Mesendoderm (in vitro differentiated cells): ENCODE data around the gene EP400.
A peak's percentile ranks its signal among the peaks of the same experiment; 100 is the strongest.

ENCODE experiments used
- DNase-seq: peaks from one replicate; pipeline ENCODE4 v3.0.0; 2013
- H2AK5ac ChIP-seq: 2 replicates; pipeline ENCODE4 v1.6.1; 2013; ENCODE audit warnings: low read length, inconsistent platforms
- H2BK120ac ChIP-seq: 2 replicates; pipeline ENCODE4 v1.6.1; 2013; ENCODE audit warnings: low read depth, mild to moderate bottlenecking, low read length, moderate library complexity, mixed read lengths
- H2BK15ac ChIP-seq: replicated peaks from 2 replicates; pipeline ENCODE4 v1.6.1; 2013; ENCODE audit warnings: low read depth, mild to moderate bottlenecking, moderate library complexity
- H2BK5ac ChIP-seq: 2 replicates; pipeline ENCODE4 v1.6.1; 2013; ENCODE audit warnings: low read length, inconsistent platforms
- H3K18ac ChIP-seq: 2 replicates; pipeline ENCODE4 v1.6.1; 2013; ENCODE audit warnings: mild to moderate bottlenecking, low read length, mixed read lengths
- H3K23ac ChIP-seq: one replicate; pipeline ENCODE4 v1.6.1; 2013; ENCODE audit warnings: low read length
- H3K27ac ChIP-seq: 2 replicates; pipeline ENCODE4 v1.5.1; 2013; ENCODE audit warnings: low read depth, mild to moderate bottlenecking, inconsistent platforms, low read length, moderate library complexity
- H3K27me3 ChIP-seq: 2 replicates; pipeline ENCODE4 v1.6.1; 2013; ENCODE audit warnings: low read length, control low read depth, mild to moderate bottlenecking, inconsistent platforms; ENCODE audit not compliant: insufficient read depth, poor library complexity
- H3K36me3 ChIP-seq: 2 replicates; pipeline ENCODE4 v1.6.1; 2013; ENCODE audit warnings: low read length, inconsistent platforms; ENCODE audit not compliant: control insufficient read depth, insufficient read depth
- H3K4ac ChIP-seq: one replicate; pipeline ENCODE4 v1.6.1; 2013; ENCODE audit warnings: low read depth, mild to moderate bottlenecking, low read length, moderate library complexity
- H3K4me1 ChIP-seq: 2 replicates; pipeline ENCODE4 v1.6.1; 2013; ENCODE audit warnings: low read depth, low read length, inconsistent platforms; ENCODE audit not compliant: control insufficient read depth
- H3K4me2 ChIP-seq: 2 replicates; pipeline ENCODE4 v1.6.1; 2013; ENCODE audit warnings: low read length
- H3K4me3 ChIP-seq: 2 replicates; pipeline ENCODE4 v1.5.1; 2013; ENCODE audit warnings: mild to moderate bottlenecking, low read length
- H3K56ac ChIP-seq: one replicate; pipeline ENCODE4 v1.6.1; 2013; ENCODE audit warnings: low read length
- H3K79me1 ChIP-seq: 2 replicates; pipeline ENCODE4 v1.6.1; 2013; ENCODE audit warnings: low read length, inconsistent platforms
- H3K79me2 ChIP-seq: 2 replicates; pipeline ENCODE4 v1.6.1; 2013; ENCODE audit warnings: mild to moderate bottlenecking, low read length; ENCODE audit not compliant: control insufficient read depth, insufficient read depth
- H3K9ac ChIP-seq: 2 replicates; pipeline ENCODE4 v1.6.1; 2013; ENCODE audit warnings: low read length, inconsistent platforms
- H4K5ac ChIP-seq: one replicate; pipeline ENCODE4 v1.6.1; 2013; ENCODE audit warnings: low read length
- H4K8ac ChIP-seq: one replicate; pipeline ENCODE4 v1.6.1; 2013; ENCODE audit warnings: low read depth, mild to moderate bottlenecking, control low read depth, low read length, moderate library complexity
- WGBS: extraction: QIAGEN DNeasy Blood & Tissue Kit; methylation state at CpG from one replicate; pipeline ENCODE4 v1.1.7; 2013; ENCODE audit warnings: low lambda C conversion rate, missing lambda C conversion rate; ENCODE audit not compliant: insufficient coverage; ENCODE audit errors: extremely low coverage; 5-methylcytosine and 5-hydroxymethylcytosine counted together

Gene EP400

DNA sequence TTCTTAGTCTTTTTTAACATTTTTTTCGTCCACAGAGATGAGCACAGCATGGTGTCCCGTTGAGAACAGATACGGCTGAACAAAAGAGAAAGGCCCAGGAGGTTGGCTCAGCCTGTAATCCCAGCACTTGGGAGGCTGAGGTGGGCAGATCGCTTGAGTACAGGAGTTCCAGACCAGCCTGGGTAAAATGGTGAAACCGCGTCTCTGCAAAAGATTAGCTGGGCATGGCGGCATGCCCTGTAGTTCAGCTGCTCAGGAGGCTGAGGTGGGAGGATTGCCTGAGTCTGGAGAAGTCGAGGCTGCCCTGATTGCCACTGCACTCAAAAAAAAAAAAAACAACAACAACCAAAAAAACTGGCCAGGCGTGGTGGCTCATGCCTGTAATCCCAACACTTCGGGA lies 5.9 kb upstream of the EP400 start:
- Histone ChIP-seq H3K18ac (no peak overlapping the region), H3K4me1 (no peaks in the 10 kb centered on the region), H3K36me3 (peaks cover 25% of the 10 kb centered on the region), H2AK5ac (no peak overlapping the region), H3K9ac (no peak overlapping the region), H3K79me1 (peaks cover 2% of the 10 kb centered on the region), H3K27ac (no peak overlapping the region), H4K8ac (no peak overlapping the region), H3K27me3 (no peaks in the 10 kb centered on the region), H2BK15ac (no peak overlapping the region), H3K23ac (no peak overlapping the region), H2BK120ac (no peak overlapping the region), H3K4me3 (no peak overlapping the region), H4K5ac (no peak overlapping the region), H2BK5ac (no peak overlapping the region), H3K79me2 (no peaks in the 10 kb centered on the region), H3K4me2 (no peak overlapping the region), H3K4ac (no peak overlapping the region), H3K56ac (no peak overlapping the region)
- WGBS, result no CpG with 5 or more reads among the region's 10 CpGs
- no peak for DNase-seq

DNA sequence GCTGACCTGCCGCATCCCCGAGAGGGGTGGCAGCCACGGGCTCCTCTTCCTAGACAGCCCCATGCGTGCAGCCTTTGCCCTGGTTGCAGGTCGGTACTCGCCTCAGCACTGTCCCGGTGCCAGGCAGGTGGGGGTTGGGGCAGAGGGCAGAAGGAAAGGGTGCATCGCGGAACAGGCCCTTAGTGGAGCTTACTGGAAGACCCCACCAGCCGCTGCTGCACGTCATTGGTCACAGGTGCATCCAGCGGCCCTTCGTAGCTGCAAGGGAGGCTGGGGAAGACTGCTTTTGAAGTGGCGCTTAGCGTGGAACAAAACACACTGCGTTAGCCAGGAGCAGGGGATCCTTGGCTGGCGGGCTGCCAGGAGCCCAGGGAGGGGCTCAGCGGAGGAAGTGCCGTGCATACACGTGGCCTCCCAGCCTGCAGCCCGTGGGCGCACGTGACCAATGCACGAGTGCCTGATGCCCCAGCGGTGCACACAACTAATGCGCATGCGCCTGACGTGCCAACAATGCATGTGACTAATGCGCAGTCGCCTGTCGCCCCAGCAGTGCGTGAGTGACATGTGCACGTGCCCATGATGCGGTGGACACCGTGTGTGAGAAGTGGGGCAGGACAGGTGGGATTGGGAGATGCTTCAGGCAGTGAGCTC lies 5.0 kb upstream of the EP400 start:
- Histone ChIP-seq H4K8ac (no peak overlapping the region), H3K79me1 (no peaks in the 10 kb centered on the region), H3K27ac (no peak overlapping the region), H2AK5ac (no peak overlapping the region), H3K9ac (no peak overlapping the region), H2BK15ac (no peak overlapping the region), H4K5ac (no peak overlapping the region), H3K18ac (no peak overlapping the region), H3K4me3 (no peak overlapping the region), H2BK5ac (no peak overlapping the region), H3K27me3 (no peaks in the 10 kb centered on the region), H3K4me2 (no peak overlapping the region), H3K36me3 (peaks cover 21% of the 10 kb centered on the region), H3K4me1 (no peaks in the 10 kb centered on the region), H3K79me2 (no peaks in the 10 kb centered on the region), H2BK120ac (no peak overlapping the region), H3K56ac (no peak overlapping the region), H3K4ac (no peak overlapping the region), H3K23ac (no peak overlapping the region)
- no peak for DNase-seq
- WGBS, result no CpG with 5 or more reads among the region's 35 CpGs

DNA sequence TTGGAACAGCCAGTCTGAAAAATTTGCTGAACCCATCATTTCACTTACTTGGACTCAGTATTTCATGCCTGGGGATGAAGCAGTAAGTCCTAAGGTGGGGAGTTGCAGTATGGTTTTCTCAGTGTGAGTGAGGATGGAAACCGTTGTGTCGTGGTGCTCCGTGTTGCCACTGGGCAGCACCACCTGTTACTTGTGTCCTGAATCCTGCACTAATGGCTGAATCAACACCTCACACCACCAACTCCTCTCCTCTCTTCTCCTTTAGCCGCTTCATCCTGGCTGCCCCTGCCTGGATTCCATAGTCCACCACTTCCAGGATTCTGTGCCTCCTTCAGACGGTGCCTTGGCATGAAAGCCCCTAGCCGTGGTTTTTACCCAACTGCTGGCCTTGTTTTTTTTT lies 3.0 kb upstream of the EP400 start:
- H3K4ac ChIP-seq, result no peak overlapping the region
- no peak overlapping the region for H2BK5ac ChIP-seq
- no peak overlapping the region for H2AK5ac ChIP-seq
- H4K5ac ChIP-seq, result no peak overlapping the region
- peaks cover 10% of the 10 kb centered on the region for H3K79me2 ChIP-seq
- no CpG with 5 or more reads among the region's 6 CpGs for WGBS
- no peaks in the 10 kb centered on the region for H3K4me1 ChIP-seq
- peaks cover 14% of the 10 kb centered on the region for H3K36me3 ChIP-seq
- no peak overlapping the region for H2BK120ac ChIP-seq
- H3K18ac ChIP-seq, result no peak overlapping the region
- no peak for DNase-seq
- H3K79me1 ChIP-seq, result peaks cover 4% of the 10 kb centered on the region
- H3K23ac ChIP-seq, result no peak overlapping the region
- H4K8ac ChIP-seq, result no peak overlapping the region
- no peak overlapping the region for H3K4me2 ChIP-seq
- H3K9ac ChIP-seq, result no peak overlapping the region
- no peak overlapping the region for H2BK15ac ChIP-seq
- H3K56ac ChIP-seq, result no peak overlapping the region
- no peak overlapping the region for H3K27ac ChIP-seq
- no peak overlapping the region for H3K4me3 ChIP-seq
- no peaks in the 10 kb centered on the region for H3K27me3 ChIP-seq

DNA sequence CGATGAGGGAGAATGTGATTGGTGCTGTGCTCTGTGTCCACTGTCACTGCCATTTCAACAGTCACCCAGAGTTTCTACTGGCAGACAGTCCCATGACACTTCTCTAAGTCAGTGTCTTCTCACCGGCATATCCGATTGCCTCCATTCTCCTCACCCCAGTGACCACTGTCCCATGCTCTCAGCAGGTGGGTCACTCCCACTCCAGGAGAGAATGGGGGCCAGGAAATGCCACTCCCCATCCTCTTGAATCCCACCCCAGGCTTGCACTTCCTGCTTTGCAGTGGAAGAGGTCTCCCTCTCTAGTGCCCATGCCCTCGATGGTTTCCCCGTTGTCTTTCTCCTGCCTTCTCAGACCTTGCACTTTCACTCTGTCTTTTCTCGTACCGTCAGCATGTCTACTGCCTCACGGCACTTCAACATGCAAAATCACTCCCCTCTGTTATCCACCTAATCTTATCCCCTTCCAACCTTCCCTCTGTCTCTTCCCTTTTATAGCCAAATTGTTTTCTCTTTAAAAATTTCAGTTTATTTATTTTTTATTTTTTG lies 2.2 kb upstream of the EP400 start:
- no peak overlapping the region for H2BK15ac ChIP-seq
- H2AK5ac ChIP-seq, result no peak overlapping the region
- no peak overlapping the region for H3K4me2 ChIP-seq
- H3K79me2 ChIP-seq, result peaks cover 13% of the 10 kb centered on the region
- H3K56ac ChIP-seq, result no peak overlapping the region
- no peak overlapping the region for H2BK120ac ChIP-seq
- H4K5ac ChIP-seq, result no peak overlapping the region
- H4K8ac ChIP-seq, result no peak overlapping the region
- H3K79me1 ChIP-seq, result peaks cover 6% of the 10 kb centered on the region
- H2BK5ac ChIP-seq, result no peak overlapping the region
- H3K36me3 ChIP-seq, result peaks cover 11% of the 10 kb centered on the region
- no peak overlapping the region for H3K4ac ChIP-seq
- H3K4me1 ChIP-seq, result no peaks in the 10 kb centered on the region
- DNase-seq, result peak; percentile 28
- no peak overlapping the region for H3K18ac ChIP-seq
- no peak overlapping the region for H3K23ac ChIP-seq
- no peaks in the 10 kb centered on the region for H3K27me3 ChIP-seq
- no peak overlapping the region for H3K27ac ChIP-seq
- H3K4me3 ChIP-seq, result no peak overlapping the region
- no peak overlapping the region for H3K9ac ChIP-seq
- no CpG with 5 or more reads among the region's 8 CpGs for WGBS

DNA sequence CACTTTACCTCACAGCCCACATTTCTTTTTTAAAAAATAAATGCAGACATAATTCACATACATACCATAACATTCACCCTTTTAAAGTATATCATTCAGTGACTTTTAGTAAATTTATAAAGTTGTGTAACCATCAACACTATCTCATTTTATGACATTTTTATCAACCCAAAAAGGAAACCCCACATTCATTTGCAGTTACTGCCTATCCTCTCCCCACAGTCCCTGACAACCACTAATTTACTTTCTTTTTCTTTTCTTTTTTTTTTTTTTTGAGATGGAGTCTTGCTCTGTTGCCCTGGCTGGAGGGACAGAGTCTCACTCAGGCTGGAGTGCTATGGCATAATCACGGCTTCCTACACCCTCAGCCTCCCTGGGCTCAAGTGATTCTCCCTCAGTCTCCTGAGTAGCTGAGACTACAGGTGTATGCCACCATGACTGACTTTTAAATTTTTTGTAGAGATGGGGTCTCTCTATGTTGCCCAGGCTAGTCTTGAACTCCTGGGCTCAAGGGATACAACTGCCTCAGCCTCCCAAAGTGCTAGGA lies 1.5 kb upstream of the EP400 start:
- Histone ChIP-seq H3K36me3 (peaks cover 11% of the 10 kb centered on the region), H4K5ac (no peak overlapping the region), H3K18ac (no peak overlapping the region), H3K4me1 (no peaks in the 10 kb centered on the region), H3K79me1 (peaks cover 10% of the 10 kb centered on the region), H3K4ac (no peak overlapping the region), H3K4me2 (no peak overlapping the region), H3K9ac (no peak overlapping the region), H3K23ac (no peak overlapping the region), H2BK120ac (no peak overlapping the region), H3K4me3 (no peak overlapping the region), H2AK5ac (no peak overlapping the region), H3K79me2 (peaks cover 19% of the 10 kb centered on the region), H3K56ac (no peak overlapping the region), H3K27ac (no peak overlapping the region), H4K8ac (no peak overlapping the region), H2BK15ac (no peak overlapping the region), H3K27me3 (no peaks in the 10 kb centered on the region), H2BK5ac (no peak overlapping the region)
- DNase-seq, result no peak
- WGBS, result no CpG with 5 or more reads among the region's 1 CpG
